ENCODE data around the gene PDE3B.
"Not testable (repeated sequence)": the region's sequence is repeated elsewhere in the genome, so short reads cannot be mapped to it uniquely, and the experiment has no call there.

PDE3B gene

GRCh38 chr11:14643697-14644225, at the start of gene PDE3B:
TSS of gene PDE3B (plus strand) at chr11:14643804. CDS start at chr11:14644076, 272 bp downstream.
- DNase-seq: peak; percentile 85
- H3K4me1 Mint-ChIP-seq (ENCODE audit: low read depth): peaks cover 56% of the 10 kb centered on the region
- peaks cover 69% of the 10 kb centered on the region for H3K36me3 Mint-ChIP-seq (ENCODE audit: low read depth)
- no peaks in the 10 kb centered on the region for H3K27me3 Mint-ChIP-seq
- H3K4me3 Mint-ChIP-seq: peak within 1 kb of the TSS; percentile 97
- H3K9me3 Mint-ChIP-seq: no peaks in the 10 kb centered on the region
- H3K27ac Mint-ChIP-seq: peak within 1 kb of the TSS; percentile 94

- H3K9me3 Mint-ChIP-seq: peaks cover 43% of the 10 kb centered on the region
- peaks cover 77% of the 10 kb centered on the region for H3K36me3 Mint-ChIP-seq (ENCODE audit: low read depth)
- not testable (repeated sequence) for H3K27ac Mint-ChIP-seq, H3K4me3 Mint-ChIP-seq, H3K27me3 Mint-ChIP-seq, DNase-seq
- H3K4me1 Mint-ChIP-seq (ENCODE audit: low read depth): peaks cover 22% of the 10 kb centered on the region
These were observed 48.3 kb upstream of the PDE3B start for GRCh38 chr11:14595261-14595660.

GRCh38 chr11:14607713-14608112, 35.9 kb upstream of the PDE3B start:
- DNase-seq: no peak
- no peaks in the 10 kb centered on the region for H3K27me3 Mint-ChIP-seq
- peaks cover 2% of the 10 kb centered on the region for H3K9me3 Mint-ChIP-seq
- H3K27ac Mint-ChIP-seq: no peak overlapping the region
- no peak overlapping the region for H3K4me3 Mint-ChIP-seq
- peaks cover 84% of the 10 kb centered on the region for H3K36me3 Mint-ChIP-seq (ENCODE audit: low read depth)
- H3K4me1 Mint-ChIP-seq (ENCODE audit: low read depth): peaks cover 17% of the 10 kb centered on the region

GRCh38 chr11:14609902-14610301, 33.7 kb upstream of the PDE3B start:
- peaks cover 27% of the 10 kb centered on the region for H3K4me1 Mint-ChIP-seq (ENCODE audit: low read depth)
- peaks cover 2% of the 10 kb centered on the region for H3K9me3 Mint-ChIP-seq
- H3K36me3 Mint-ChIP-seq (ENCODE audit: low read depth): peaks cover 71% of the 10 kb centered on the region
- no peak for DNase-seq
- no peak overlapping the region for H3K27ac Mint-ChIP-seq
- no peaks in the 10 kb centered on the region for H3K27me3 Mint-ChIP-seq
- H3K4me3 Mint-ChIP-seq: no peak overlapping the region

GRCh38 chr11:14611939-14612338, 31.7 kb upstream of the PDE3B start:
- H3K27me3 Mint-ChIP-seq: no peaks in the 10 kb centered on the region
- peak overlapping the region; percentile 13 for H3K27ac Mint-ChIP-seq
- peaks cover 38% of the 10 kb centered on the region for H3K4me1 Mint-ChIP-seq (ENCODE audit: low read depth)

GRCh38 chr11:14612694-14613093, 30.9 kb upstream of the PDE3B start:
- Mint-ChIP-seq H3K36me3 (ENCODE audit: low read depth) (peaks cover 64% of the 10 kb centered on the region), H3K9me3 (no peaks in the 10 kb centered on the region), H3K4me1 (ENCODE audit: low read depth) (peaks cover 40% of the 10 kb centered on the region), H3K27me3 (no peaks in the 10 kb centered on the region), H3K4me3 (no peak overlapping the region), H3K27ac (no peak overlapping the region)
- no peak for DNase-seq

More at GRCh38 chr11:14611939-14612338, 31.7 kb upstream of the PDE3B start:
- DNase-seq: no peak
- H3K36me3 Mint-ChIP-seq (ENCODE audit: low read depth): peaks cover 68% of the 10 kb centered on the region
- no peaks in the 10 kb centered on the region for H3K9me3 Mint-ChIP-seq
- no peak overlapping the region for H3K4me3 Mint-ChIP-seq

- peaks cover 65% of the 10 kb centered on the region for H3K36me3 Mint-ChIP-seq (ENCODE audit: low read depth)
- H3K4me3 Mint-ChIP-seq: no peak overlapping the region
- DNase-seq: no peak
- H3K4me1 Mint-ChIP-seq (ENCODE audit: low read depth): peaks cover 52% of the 10 kb centered on the region
- H3K9me3 Mint-ChIP-seq: no peaks in the 10 kb centered on the region
- no peaks in the 10 kb centered on the region for H3K27me3 Mint-ChIP-seq
- peak overlapping the region; percentile 11 for H3K27ac Mint-ChIP-seq
These were observed 29.4 kb upstream of the PDE3B start for GRCh38 chr11:14614091-14614622.

- no peaks in the 10 kb centered on the region for H3K9me3 Mint-ChIP-seq
- no peaks in the 10 kb centered on the region for H3K27me3 Mint-ChIP-seq
- peaks cover 47% of the 10 kb centered on the region for H3K36me3 Mint-ChIP-seq (ENCODE audit: low read depth)
- no peak for DNase-seq
- H3K4me3 Mint-ChIP-seq: no peak overlapping the region
- H3K27ac Mint-ChIP-seq: no peak overlapping the region
- H3K4me1 Mint-ChIP-seq (ENCODE audit: low read depth): peaks cover 64% of the 10 kb centered on the region
These were observed 26.2 kb upstream of the PDE3B start for GRCh38 chr11:14617241-14618027.

- peaks cover 51% of the 10 kb centered on the region for H3K36me3 Mint-ChIP-seq (ENCODE audit: low read depth)
- no peak for DNase-seq
- H3K4me3 Mint-ChIP-seq: no peak overlapping the region
- no peak overlapping the region for H3K27ac Mint-ChIP-seq
- H3K4me1 Mint-ChIP-seq (ENCODE audit: low read depth): peaks cover 67% of the 10 kb centered on the region
- H3K27me3 Mint-ChIP-seq: no peaks in the 10 kb centered on the region
- H3K9me3 Mint-ChIP-seq: no peaks in the 10 kb centered on the region
These were observed 25.5 kb upstream of the PDE3B start for GRCh38 chr11:14618060-14618459.

- Mint-ChIP-seq H3K9me3 (no peaks in the 10 kb centered on the region), H3K27ac (no peak overlapping the region), H3K4me3 (no peak overlapping the region), H3K27me3 (no peaks in the 10 kb centered on the region), H3K36me3 (ENCODE audit: low read depth) (peaks cover 62% of the 10 kb centered on the region), H3K4me1 (ENCODE audit: low read depth) (peaks cover 72% of the 10 kb centered on the region)
- no peak for DNase-seq
These were observed 23.7 kb upstream of the PDE3B start for GRCh38 chr11:14619603-14620531.

GRCh38 chr11:14622223-14622954, 21.2 kb upstream of the PDE3B start:
- peaks cover 58% of the 10 kb centered on the region for H3K36me3 Mint-ChIP-seq (ENCODE audit: low read depth)
- H3K27me3 Mint-ChIP-seq: no peaks in the 10 kb centered on the region
- H3K4me3 Mint-ChIP-seq: no peak overlapping the region
- no peak overlapping the region for H3K27ac Mint-ChIP-seq
- DNase-seq: no peak
- no peaks in the 10 kb centered on the region for H3K9me3 Mint-ChIP-seq
- peaks cover 83% of the 10 kb centered on the region for H3K4me1 Mint-ChIP-seq (ENCODE audit: low read depth)

- DNase-seq: no peak
- no peak overlapping the region for H3K4me3 Mint-ChIP-seq
- H3K27me3 Mint-ChIP-seq: no peaks in the 10 kb centered on the region
- H3K27ac Mint-ChIP-seq: no peak overlapping the region
- peaks cover 3% of the 10 kb centered on the region for H3K9me3 Mint-ChIP-seq
- peaks cover 58% of the 10 kb centered on the region for H3K36me3 Mint-ChIP-seq (ENCODE audit: low read depth)
- H3K4me1 Mint-ChIP-seq (ENCODE audit: low read depth): peaks cover 83% of the 10 kb centered on the region
These were observed 20.6 kb upstream of the PDE3B start for GRCh38 chr11:14623036-14623435.

GRCh38 chr11:14625586-14626205, 17.9 kb upstream of the PDE3B start:
- peaks cover 50% of the 10 kb centered on the region for H3K36me3 Mint-ChIP-seq (ENCODE audit: low read depth)
- peaks cover 3% of the 10 kb centered on the region for H3K9me3 Mint-ChIP-seq
- H3K4me1 Mint-ChIP-seq (ENCODE audit: low read depth): peaks cover 62% of the 10 kb centered on the region
- no peaks in the 10 kb centered on the region for H3K27me3 Mint-ChIP-seq
- H3K4me3 Mint-ChIP-seq: no peak overlapping the region
- DNase-seq: no peak
- no peak overlapping the region for H3K27ac Mint-ChIP-seq
